GM12873 (cell line): ENCODE results near the gene FBXW12.
A peak's percentile ranks its signal among the peaks of the same experiment; 100 is the strongest.

Experiments used
- TF ChIP-seq, protein P1 (sequence below): IDR thresholded peaks from 2 replicates; pipeline ENCODE4 v1.5.1; 2012; ENCODE audit warnings: low read depth, mild to moderate bottlenecking, moderate library complexity, low read length, control low read depth; ENCODE audit not compliant: insufficient read depth; ENCODE audit errors: missing control alignments

The FBXW12 gene

DNA sequence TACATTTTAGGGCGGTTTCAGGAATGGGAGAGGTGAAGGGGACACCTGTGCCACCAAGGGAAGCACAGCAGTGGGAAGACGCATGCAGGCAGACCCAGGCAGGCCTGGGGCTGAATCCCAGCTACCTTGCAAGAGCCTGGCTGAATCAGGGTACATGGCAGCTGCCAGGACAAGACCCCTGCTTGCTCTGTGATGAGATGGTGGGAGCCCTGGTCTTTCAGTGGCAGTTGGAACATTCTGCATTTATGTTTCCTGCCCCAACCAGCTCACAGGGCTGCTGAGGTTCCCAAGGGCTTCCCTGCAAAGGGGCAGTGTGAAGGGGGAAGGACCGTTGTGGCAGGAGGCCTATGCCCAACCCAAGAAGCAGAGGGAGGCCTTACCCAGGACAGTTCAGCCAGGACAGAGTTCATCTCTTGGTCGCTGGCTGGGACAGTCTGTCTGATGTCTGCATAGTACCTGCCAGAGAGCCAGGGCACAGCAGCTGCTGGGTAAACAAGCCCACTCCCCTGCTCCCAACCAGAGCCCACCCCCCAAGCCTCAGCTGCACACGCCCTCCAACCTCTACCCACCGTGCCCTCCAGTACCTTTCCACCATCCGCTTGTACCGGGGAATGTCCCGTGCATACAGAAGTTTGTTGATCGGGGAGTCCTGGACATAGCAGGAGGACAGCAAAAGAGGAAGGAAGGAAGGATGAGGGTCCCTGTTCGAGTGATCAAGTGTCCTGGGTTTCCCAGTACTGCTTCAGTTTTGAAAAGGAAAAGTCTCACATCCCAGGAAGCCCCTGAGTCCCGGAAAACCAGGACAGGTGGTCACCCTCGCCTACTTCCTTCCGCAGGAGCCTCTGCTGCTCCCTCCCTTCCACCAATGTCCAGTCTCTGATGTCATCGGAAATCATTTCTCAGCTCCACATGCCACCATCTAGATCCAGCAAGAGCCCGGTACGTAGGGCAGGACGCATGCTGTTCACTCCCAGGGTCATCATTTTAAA is 34.7 kb downstream of the FBXW12 start:
- TF ChIP-seq, protein P1, sequence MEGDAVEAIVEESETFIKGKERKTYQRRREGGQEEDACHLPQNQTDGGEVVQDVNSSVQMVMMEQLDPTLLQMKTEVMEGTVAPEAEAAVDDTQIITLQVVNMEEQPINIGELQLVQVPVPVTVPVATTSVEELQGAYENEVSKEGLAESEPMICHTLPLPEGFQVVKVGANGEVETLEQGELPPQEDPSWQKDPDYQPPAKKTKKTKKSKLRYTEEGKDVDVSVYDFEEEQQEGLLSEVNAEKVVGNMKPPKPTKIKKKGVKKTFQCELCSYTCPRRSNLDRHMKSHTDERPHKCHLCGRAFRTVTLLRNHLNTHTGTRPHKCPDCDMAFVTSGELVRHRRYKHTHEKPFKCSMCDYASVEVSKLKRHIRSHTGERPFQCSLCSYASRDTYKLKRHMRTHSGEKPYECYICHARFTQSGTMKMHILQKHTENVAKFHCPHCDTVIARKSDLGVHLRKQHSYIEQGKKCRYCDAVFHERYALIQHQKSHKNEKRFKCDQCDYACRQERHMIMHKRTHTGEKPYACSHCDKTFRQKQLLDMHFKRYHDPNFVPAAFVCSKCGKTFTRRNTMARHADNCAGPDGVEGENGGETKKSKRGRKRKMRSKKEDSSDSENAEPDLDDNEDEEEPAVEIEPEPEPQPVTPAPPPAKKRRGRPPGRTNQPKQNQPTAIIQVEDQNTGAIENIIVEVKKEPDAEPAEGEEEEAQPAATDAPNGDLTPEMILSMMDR = no peak

DNA sequence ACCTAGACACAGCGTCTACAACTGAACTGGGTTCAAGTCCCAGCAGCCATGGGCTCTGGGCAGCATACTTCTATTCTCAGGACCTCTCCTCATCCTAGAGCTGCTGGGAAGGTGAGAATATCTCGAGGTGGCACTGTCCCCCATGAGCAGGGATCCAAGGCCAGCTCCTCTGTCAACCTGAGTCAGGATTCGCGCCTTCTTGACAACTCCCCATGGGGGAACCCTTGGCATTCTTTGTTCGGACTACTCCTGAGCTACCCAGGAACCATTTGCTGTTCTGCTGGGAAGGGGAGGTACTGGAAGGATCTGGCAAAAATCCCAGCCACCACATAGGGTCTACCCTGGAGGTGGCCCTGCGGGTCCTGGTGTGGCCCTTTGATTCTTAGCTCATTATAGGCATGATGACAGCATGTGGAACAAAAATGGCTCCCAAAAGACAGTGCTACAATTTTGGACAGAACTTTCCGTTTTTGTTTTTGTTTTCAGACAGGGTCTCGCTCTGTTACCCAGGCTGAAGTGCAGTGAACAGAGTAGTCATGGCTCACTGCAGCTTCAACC is 35.6 kb downstream of the FBXW12 start:
- TF ChIP-seq, protein P1 = no peak

DNA sequence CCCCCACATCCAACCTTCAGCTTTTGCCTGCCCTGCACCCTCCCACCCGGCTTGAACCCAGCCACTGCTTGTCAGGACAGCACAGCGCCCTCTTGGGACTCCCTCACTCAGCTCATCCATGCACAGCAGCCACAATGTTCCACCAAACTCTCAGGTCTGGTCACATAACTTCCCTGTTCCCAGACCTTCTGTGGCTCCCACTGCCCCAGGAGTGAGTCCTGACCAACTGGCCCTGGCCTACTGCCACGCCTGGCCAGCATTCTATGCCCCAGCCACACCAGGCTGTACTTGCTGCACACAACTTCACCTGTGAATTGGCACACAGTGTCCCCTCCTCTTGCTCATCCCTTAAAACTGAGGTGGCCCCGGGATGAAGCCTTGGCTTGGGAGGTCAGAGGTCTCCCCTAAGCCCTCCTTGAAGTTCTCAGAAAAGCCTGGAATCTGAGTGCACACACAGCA is 36.8 kb downstream of the FBXW12 start:
- TF ChIP-seq, protein P1 = peak; percentile 37

DNA sequence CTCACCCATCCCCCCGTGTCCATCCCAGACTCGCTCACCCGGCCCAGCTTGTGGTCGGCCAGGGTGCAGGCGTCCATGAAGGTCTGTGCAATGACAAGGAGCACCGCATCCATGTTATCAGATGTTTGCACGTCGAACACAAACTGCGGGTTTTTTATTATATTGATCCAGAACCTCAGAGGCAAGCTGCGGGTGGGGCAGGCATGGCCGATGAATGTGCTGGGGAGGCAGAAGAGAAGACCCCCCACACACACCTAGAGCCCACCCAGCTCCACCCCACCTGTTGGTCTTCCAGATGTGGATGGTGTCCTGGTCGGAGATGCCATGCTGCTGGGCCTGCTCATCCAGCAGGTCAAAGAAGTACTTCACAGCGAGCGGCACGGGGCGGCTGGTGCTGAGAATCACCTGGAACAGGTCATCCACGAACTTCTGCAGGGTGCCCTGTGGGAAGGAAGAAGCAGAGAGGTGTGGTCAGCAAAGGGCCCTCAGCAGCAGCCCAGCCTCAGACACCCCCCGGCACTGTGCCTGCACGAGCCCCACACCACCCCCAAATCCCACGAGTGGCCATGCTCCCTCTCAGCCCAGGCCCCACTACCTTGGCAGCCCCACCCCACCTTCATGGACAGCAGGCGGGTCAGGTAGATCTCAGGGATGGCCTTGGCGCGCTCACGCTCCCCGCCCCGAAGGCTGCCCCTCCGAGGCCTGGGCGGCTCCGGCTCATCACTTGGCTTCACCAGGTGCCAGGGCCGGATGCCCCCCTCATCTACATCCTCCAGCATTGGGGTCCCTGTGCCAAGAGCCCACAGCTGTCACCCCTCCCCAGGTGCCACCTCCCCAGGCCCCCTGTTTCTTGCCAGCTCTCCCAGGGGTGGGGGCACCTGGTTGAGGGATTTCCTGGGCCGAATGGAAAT is 37.5 kb downstream of the FBXW12 start:
- TF ChIP-seq, protein P1 = no peak

DNA sequence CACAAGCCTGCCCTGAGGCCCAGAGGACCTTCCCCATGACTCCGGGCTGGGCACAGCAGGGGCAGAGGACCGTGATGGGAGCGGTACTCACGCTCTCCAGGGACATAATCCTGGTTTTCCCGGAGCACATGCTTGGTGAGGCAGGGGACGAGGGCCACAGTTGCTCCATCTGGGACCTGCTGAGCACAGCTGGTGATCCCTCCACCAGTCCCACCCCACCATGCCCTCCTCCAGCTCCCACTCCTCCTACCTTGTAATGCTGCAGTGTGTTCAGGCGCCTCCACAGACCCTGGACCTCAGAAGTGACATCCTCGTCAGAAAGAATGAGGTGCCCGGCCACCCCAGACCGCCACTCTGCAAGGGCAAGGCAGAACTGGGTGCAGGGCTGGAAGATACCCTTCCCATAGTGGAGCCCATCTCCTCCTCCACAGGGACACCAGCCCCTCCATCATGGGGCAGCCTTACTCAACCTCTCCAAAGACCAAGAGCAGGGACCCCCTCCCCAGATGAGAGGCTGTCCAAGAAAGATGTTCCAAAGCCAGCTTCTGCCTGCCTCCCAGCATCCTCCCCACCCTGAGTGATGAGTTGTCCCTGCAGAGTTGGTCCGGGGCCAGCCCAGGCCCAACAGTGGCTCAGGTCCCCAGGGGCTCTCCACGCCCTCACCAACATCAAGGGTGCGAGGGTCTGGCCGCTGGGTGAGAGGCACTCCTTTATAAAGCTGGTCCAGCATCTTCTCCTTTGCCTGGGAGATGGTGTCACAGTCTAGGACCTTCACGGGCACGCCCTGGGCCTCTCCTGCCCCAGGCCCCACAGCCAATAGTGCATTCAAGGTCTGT is 38.4 kb downstream of the FBXW12 start:
- TF ChIP-seq, protein P1 = no peak

DNA sequence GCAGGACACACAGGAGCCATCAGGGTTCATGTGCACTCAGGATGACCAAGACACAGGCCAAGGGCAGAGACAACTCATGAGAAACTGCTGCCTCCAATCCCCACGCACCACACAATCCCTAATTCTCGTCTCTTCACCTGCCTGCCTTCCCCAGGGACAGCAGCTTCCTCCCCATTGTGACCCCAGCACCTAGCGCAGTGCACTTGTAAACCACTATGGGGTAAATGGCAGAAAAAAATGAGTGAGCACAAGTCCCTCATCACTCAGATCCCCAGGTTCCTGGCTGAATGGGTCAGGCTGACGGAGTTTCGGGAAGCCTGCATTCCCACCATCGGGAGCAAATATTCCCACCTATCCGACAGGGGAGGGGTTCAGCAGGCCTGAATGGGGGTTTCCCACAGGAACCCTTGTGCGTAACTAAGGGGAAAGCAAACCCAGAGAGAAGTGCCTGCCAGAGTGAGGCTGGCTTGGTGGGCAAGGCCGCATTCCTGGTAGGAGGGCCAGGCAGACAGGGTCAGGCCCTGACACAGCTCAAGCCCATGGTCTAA is 39.1 kb downstream of the FBXW12 start:
- TF ChIP-seq, protein P1 = no peak
